KMS-11 (cell line): ENCODE data around the gene ESF1.

ENCODE experiments used
- H2AFZ ChIP-seq: fragments of 200-600 bp; sonication (generic); 2 replicates; pipeline ENCODE4 v1.6.1; 2016; ENCODE audit warnings: antibody characterized with exemption, mixed run types, low read depth
- H3K27ac ChIP-seq: fragments of 200-600 bp; sonication (generic); 2 replicates; pipeline ENCODE4 v1.6.1; 2016; ENCODE audit warnings: mild to moderate bottlenecking, mixed run types
- H3K27me3 ChIP-seq: fragments of 200-600 bp; sonication (generic); 2 replicates; pipeline ENCODE4 v1.6.1; 2017; ENCODE audit warnings: mild to moderate bottlenecking, low read depth, mixed run types, moderate library complexity; ENCODE audit not compliant: insufficient read depth
- H3K36me3 ChIP-seq: fragments of 200-600 bp; sonication (generic); 2 replicates; pipeline ENCODE4 v1.6.1; 2017; ENCODE audit warnings: mild to moderate bottlenecking, mixed run types; ENCODE audit not compliant: insufficient read depth
- H3K4me1 ChIP-seq: fragments of 200-600 bp; sonication (generic); 2 replicates; pipeline ENCODE4 v1.6.1; 2016; ENCODE audit warnings: mild to moderate bottlenecking, low read depth, mixed run types; ENCODE audit not compliant: poor library complexity, severe bottlenecking
- H3K4me2 ChIP-seq: fragments of 200-600 bp; sonication (generic); 2 replicates; pipeline ENCODE4 v1.7.0; 2016; ENCODE audit warnings: mild to moderate bottlenecking, mixed run types
- H3K4me3 ChIP-seq: fragments of 200-600 bp; sonication (generic); IDR thresholded peaks from 2 replicates; pipeline ENCODE4 v1.6.1; 2017; ENCODE audit warnings: low read depth, low read length, mixed read lengths; ENCODE audit not compliant: insufficient read depth
- H3K79me2 ChIP-seq: fragments of 200-600 bp; sonication (generic); 2 replicates; pipeline ENCODE4 v1.6.1; 2016; ENCODE audit warnings: low read depth, mixed run types; ENCODE audit not compliant: insufficient read depth
- H3K9ac ChIP-seq: fragments of 200-600 bp; sonication (generic); 2 replicates; pipeline ENCODE4 v1.6.1; 2016; ENCODE audit warnings: mild to moderate bottlenecking, mixed run types
- H4K20me1 ChIP-seq: fragments of 200-600 bp; sonication (generic); 2 replicates; pipeline ENCODE4 v1.6.1; 2016; ENCODE audit warnings: mild to moderate bottlenecking, mixed run types; ENCODE audit not compliant: insufficient read depth
- CTCF ChIP-seq: fragments of 200-600 bp; sonication (generic); conservative IDR thresholded peaks from 2 replicates; pipeline ENCODE4 v1.6.1; 2017; ENCODE audit warnings: low read depth, mild to moderate bottlenecking, antibody characterized with exemption, low read length, moderate library complexity, mixed read lengths

ESF1 gene

DNA sequence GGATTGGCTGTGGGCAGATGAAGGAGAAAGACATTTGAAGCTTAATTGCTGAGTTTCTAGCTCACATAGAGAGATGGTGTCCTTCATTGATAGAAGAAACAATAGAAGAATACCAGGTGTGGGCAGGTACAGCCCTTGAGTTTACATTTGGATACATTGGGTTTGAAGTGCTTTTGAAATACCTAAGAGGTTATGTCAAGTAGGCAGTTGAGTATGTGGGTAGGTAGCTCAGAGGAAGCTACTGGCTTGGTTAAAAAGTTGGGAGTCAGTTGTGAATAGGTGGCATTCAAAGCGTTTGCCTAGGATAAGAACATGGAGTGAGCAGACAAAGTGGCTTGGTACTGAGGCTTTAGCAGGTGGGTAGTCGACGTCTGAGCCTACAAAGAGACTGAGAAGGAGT, 25.1 kb upstream of the ESF1 start:
- Histone ChIP-seq H3K4me3 (no peak overlapping the region), H2AFZ (no peak overlapping the region), H3K9ac (no peak overlapping the region), H3K27ac (no peak overlapping the region), H3K27me3 (no peaks in the 10 kb centered on the region), H3K4me2 (no peak overlapping the region), H3K4me1 (peaks cover 5% of the 10 kb centered on the region), H3K36me3 (no peaks in the 10 kb centered on the region), H4K20me1 (no peaks in the 10 kb centered on the region), H3K79me2 (no peaks in the 10 kb centered on the region)
- TF ChIP-seq CTCF, result no peak

DNA sequence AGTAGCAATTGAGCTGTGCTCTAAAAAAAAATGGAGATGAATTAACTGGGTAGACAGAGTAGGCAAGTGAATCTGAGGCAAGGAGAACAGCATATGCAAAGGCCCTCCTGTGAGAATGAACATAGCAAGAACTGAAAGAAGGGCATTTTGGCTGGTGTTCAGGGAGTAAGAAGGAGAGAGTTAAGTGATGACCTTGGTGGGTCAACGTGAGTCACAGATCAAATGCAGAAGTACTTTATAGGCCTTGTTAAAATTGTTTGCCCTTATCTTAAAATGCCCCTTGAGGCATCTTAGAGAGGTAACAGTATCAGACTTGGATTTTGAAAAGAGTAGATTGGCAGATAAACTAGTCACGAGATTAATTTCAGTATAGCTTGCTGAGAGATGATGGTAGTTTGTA, 24.7 kb upstream of the ESF1 start:
- H3K27me3 ChIP-seq, result no peaks in the 10 kb centered on the region
- H3K4me1 ChIP-seq, result peaks cover 5% of the 10 kb centered on the region
- no peak overlapping the region for H3K27ac ChIP-seq
- no peaks in the 10 kb centered on the region for H3K79me2 ChIP-seq
- no peak overlapping the region for H2AFZ ChIP-seq
- no peaks in the 10 kb centered on the region for H3K36me3 ChIP-seq
- TF ChIP-seq CTCF, result no peak
- no peak overlapping the region for H3K4me2 ChIP-seq
- H3K9ac ChIP-seq, result no peak overlapping the region
- H4K20me1 ChIP-seq, result no peaks in the 10 kb centered on the region
- H3K4me3 ChIP-seq, result no peak overlapping the region

DNA sequence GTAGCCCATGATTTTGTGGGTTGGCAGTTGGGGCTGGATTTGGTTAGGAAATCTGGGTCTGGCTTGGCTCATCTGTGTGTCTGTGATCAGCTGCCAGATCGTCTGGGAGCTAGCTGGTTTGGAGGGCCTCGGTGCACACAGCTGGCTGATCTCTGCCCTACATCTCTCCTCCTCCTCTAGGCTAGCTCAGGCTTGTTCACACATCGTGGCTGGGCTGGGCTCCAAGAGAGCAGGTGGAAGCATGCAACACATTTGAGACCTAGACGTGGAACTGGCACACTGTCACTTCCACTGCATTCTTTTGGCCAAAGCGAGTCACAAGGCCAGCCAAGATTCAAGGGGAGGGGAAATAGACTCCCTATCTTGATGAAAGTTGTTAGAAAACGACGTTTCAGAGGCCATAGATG, 16.0 kb upstream of the ESF1 start:
- Histone ChIP-seq H3K27ac (no peak overlapping the region), H3K4me3 (no peak overlapping the region), H3K36me3 (no peaks in the 10 kb centered on the region), H3K4me2 (no peak overlapping the region), H4K20me1 (no peaks in the 10 kb centered on the region), H3K9ac (no peak overlapping the region), H3K79me2 (no peaks in the 10 kb centered on the region), H3K4me1 (no peaks in the 10 kb centered on the region), H3K27me3 (no peaks in the 10 kb centered on the region), H2AFZ (no peak overlapping the region)
- no peak for TF ChIP-seq CTCF

GRCh38 chr20:13799974-13800373, 15.3 kb upstream of the ESF1 start:
- H3K27ac ChIP-seq, result no peak overlapping the region
- no peaks in the 10 kb centered on the region for H3K27me3 ChIP-seq
- no peak overlapping the region for H3K9ac ChIP-seq
- H4K20me1 ChIP-seq, result no peaks in the 10 kb centered on the region
- no peak for TF ChIP-seq CTCF
- H3K4me2 ChIP-seq, result no peak overlapping the region
- no peak overlapping the region for H2AFZ ChIP-seq
- H3K4me1 ChIP-seq, result no peaks in the 10 kb centered on the region
- H3K36me3 ChIP-seq, result no peaks in the 10 kb centered on the region
- H3K79me2 ChIP-seq, result no peaks in the 10 kb centered on the region
- H3K4me3 ChIP-seq, result no peak overlapping the region

DNA sequence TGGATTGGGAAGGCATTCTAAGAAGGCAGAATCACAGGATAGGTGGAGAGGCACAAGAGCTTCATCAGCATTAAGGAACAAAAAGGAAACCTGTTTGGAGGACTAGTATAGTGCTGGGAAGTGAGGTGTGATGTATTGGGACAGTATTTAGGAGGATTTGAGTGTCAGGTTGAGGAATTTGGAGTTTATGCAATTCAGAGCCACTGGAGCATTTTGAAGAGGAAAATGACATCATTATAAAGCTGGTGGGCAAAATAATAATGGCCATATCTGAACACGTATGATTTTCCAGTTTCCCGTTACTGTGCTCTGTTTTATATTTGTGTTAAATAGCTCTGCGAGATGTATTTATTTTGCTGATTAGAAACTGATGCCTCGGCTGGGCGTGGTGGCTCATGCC, 14.3 kb upstream of the ESF1 start:
- Histone ChIP-seq H3K36me3 (0 out of 2 replicates have a peak, but pooled peaks cover 4% of the 10 kb centered on the region), H4K20me1 (no peaks in the 10 kb centered on the region), H3K4me2 (no peak overlapping the region), H3K4me3 (no peak overlapping the region), H3K79me2 (no peaks in the 10 kb centered on the region), H3K4me1 (no peaks in the 10 kb centered on the region), H2AFZ (no peak overlapping the region), H3K9ac (no peak overlapping the region), H3K27me3 (no peaks in the 10 kb centered on the region), H3K27ac (no peak overlapping the region)
- no peak for TF ChIP-seq CTCF
